Stimulated activated CD8-positive, alpha-beta memory T cell treated with anti-CD3 and anti-CD28 coated beads, Interleukin-15, amount 100 ng/mL, for 1 hour (primary cell): ENCODE data around the gene ELOVL5.
"Not testable (repeated sequence)": the region's sequence is repeated elsewhere in the genome, so short reads cannot be mapped to it uniquely, and the experiment has no call there.

Experiments used
- DNase-seq: peaks from one replicate; pipeline ENCODE4 v3.0.0-alpha.2; 2020; ENCODE audit warnings: low read depth

ELOVL5 gene

DNA sequence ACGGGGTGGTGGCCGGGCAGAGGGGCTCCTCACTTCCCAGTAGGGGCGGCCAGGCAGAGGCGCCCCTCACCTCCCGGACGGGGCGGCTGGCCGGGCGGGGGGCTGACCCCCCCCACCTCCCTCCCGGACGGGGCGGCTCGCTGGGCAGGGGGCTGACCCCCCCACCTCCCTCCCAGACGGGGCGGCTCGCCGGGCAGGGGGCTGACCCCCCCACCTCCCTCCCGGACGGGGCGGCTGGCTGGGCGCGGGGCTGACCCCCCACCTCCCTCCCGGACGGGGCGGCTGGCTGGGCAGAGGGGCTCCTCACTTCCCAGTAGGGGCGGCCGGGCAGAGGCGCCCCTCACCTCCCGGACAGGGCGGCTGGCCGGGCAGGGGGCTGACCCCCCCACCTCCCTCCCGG is 43.8 kb downstream of the ELOVL5 start:
- DNase-seq, result not testable (repeated sequence)

- DNase-seq, result no peak
These were observed 45.9 kb downstream of the ELOVL5 start for GRCh38 chr6:53302678-53303360.

GRCh38 chr6:53301801-53302537 is 46.8 kb downstream of the ELOVL5 start:
- no peak for DNase-seq

- no peak for DNase-seq
These were observed 47.8 kb downstream of the ELOVL5 start for GRCh38 chr6:53300656-53301551.

- no peak for DNase-seq
These were observed 49.3 kb downstream of the ELOVL5 start for GRCh38 chr6:53299331-53300005.

DNA sequence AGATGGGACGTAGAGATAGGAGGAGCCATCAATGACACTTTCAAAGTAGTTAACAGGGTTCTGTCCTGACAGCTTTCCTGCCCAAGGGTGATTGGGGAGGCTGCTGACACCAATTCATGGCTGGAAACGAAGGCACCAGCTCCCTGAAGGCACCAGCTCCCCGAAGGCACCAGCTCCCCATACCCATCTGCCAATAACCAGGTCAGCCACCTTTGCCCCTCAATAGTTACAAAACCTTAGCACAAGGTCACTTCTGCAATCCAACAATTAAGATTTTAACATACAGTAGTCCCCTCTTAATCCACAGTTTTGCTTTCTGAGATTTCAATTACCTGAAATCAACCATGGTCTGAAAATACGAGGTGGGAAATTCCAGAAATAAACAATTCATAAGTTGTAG is 51.7 kb downstream of the ELOVL5 start:
- DNase-seq, result no peak

GRCh38 chr6:53295176-53295575 is 53.6 kb downstream of the ELOVL5 start:
- DNase-seq, result no peak

DNA sequence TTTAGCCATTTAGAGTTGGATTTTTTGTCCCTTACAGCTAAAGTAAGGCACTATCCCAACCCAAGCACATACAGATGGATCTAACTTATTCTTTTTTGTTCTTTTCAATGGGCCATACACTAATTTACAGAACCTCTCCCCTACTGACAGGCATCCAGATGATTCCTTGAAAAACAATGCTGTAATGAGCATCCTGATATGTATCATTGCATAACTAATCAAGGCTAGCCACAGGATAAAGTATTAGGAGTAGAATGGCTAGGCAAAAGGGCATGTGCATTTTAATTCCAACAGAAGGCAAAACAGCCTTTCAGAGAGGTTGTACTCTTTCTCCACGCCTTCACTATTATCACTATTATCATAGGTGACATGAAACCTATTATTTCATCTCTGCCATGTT is 54.1 kb downstream of the ELOVL5 start:
- DNase-seq, result no peak

DNA sequence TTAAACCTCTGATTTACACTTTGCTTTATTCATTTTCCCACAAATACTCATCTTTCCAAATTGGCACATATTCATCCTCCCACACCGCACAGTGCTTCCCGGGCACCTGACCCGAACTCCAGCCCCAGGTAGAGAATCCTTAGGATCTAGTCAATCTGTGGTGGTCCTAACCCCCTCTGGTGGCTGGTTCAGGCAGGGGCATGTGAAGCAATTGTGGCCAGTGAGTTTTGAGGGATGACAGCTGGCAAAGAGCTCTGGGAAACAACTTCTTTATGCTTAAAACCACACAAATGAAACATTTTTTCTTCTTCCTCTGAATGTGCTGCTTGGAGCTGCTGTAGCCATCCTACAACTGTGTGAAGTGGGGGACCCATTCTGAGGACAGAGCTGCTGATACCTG is 54.7 kb downstream of the ELOVL5 start:
- no peak for DNase-seq

- no peak for DNase-seq
These were observed 55.1 kb downstream of the ELOVL5 start for GRCh38 chr6:53293691-53294090.

DNA sequence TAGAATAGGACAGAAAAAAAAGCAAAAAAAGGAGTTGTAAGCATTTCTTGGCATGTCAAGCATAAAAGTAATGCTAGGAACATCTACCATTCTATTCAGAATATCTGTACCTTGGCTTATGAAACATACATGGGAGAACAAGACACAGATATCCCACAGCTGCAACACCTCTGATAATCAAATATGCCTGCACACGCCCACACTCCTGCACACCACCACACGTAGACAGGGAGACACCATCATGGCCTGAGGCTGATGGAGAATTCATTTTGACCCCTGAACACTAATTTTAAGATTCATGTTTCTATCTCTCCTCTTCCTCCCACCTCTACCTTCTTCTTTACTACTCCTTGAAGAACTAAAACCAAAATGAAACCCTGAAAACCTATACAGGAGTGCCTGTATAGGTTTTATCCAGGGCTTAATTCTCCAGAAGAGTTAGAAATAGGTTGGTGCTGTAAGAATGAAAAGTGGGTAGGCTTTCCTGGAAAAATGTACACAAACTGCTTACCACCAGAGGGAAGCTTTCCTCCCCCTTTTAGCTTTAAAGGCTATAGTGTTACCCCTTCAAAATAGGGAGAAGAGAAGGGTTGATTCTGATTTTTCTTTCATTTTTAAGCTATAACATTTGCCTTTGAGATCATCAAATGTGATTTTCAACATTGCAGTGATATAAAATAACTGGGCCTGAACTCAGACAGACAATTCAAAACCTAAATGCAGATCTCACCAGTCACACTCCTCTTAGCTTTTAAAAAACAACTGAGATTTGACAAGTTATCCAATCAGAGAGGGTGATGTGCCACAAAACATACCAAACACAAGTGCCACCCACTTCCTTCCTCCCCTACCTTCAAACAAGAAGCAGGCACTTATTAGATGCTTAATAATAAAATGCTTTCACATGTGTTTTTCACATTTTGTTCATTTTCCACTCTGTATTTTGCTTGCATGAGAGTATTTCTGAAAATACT is 57.9 kb downstream of the ELOVL5 start:
- no peak for DNase-seq

DNA sequence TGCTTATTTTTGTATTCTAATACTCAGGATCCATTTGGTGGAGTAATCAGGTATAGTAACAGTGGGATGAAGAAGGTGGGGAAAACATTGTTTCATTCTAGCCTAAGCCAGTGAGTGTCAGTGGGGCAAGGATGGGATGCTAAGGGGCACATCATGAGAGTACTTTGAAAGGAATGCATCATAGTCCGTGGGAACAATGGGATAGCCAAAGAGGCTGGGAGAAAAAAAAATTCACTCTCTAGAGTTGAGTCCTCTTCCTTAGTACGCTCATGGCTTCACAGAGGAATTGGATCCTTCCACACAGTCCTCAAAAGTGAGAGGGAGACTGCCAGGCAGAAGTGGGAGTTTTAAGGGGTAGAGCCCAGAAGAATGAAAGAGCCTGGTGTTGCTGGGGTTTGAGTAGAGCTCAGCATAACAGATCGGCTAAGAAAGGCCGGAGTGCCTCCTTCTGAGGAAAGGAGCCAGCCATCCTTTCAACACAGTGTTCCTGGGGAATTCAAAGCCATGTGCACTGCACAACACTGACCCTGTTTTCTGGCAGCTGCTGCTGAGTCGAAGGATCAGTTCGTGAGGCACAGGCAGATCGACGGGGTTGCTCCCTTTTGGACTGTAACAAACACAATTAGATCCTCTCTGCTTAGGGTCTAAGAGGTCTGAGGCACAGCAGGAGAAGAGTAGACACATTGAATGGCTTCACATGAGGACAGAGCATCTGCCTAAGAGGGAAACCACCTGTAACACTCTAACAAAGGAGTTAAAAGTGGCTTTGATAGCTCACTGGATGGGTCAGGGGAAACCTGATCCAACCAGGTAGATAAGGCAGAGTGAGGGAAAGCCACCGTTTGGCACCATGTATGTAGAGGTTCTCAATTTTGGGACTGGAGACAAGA is 61.2 kb downstream of the ELOVL5 start:
- no peak for DNase-seq

DNA sequence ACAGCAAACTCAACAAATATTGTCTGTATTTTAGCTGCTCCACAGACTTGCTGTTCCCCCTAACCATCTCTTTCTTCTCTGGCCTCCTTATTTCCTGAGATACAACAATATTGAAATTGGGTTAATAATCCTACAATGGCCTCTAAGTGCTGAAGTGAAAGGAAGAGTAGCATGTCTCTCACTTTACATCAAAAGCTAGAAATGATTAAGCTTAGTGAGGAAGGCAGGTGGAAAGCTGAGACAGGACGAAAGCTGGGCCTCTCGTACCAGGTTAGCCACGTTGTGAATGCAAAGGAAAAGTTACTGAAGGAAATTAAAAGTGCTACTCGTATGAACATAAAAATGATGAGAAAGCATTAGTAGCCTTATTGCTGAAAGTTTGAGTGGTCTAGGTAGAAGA is 63.8 kb downstream of the ELOVL5 start:
- DNase-seq, result no peak

DNA sequence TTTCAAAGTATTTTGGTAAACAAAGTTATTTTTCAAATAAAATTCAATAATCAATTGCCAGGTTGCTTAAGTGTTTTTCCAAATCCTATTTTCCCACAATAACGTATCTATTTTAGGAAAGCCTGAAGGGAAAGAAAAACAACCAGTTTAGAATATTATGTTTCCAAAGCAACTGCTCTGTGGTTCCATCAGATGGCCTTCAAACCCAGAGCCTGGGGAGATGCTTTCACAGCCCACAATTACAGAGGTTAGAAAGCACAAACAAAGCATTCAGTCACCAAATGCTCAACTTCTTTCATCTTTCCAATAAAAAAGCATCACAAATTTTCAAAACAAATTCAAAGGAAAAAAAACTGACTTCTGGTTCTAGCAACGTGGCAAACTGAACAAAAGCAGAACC is 66.0 kb downstream of the ELOVL5 start:
- DNase-seq, result no peak

- DNase-seq, result no peak
These were observed 66.5 kb downstream of the ELOVL5 start for GRCh38 chr6:53282234-53282633.

GRCh38 chr6:53281518-53282215 is 67.1 kb downstream of the ELOVL5 start:
- no peak for DNase-seq

- no peak for DNase-seq
These were observed 68.5 kb downstream of the ELOVL5 start for GRCh38 chr6:53280207-53280606.

DNA sequence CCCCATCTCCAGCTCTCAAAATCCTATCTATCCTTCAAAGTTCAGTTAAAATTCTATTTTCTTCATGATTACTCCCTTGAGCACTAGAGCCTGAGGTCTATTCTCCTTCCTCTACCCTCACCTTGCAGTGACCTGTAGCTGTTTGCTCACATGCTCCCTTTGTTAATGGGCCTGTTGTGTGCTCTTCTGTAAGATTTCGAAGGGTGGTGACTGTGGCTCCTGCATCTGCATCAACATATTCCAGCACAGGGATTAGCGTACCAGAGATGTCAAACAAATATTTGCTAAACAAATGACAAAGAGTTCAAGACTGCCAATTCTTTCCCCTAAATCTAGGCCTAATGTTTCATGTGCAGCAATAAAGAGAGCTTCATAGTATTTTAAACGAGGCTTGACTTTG is 69.5 kb downstream of the ELOVL5 start:
- no peak for DNase-seq

DNA sequence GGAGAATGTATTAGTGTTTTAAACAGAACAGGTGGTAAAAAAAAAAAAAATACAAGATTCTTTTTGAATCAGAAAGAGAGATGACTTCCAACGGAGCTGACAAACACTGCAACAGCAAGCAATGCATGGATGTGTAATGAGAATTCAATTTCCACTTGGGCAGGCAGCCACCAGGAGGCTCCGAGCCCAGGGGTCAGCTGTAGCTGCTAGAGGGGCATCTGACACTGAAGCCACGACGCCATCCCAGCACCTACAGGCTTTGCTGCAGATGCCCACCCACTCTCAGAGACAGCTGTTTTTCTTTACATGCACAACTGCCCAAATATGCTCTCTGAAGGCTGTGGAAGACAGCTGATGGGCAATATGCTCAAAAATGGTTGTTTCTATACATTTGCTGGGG is 75.4 kb downstream of the ELOVL5 start:
- no peak for DNase-seq
